IMR-90 (cell line): ENCODE results near the gene IQSEC1. TPM values are rescaled to one million over a fixed set of nuclear protein-coding genes. Genes with fewer than 3 reads are reported as not detected.

ENCODE experiments used
- ATAC-seq: fragments of 200-7000 bp; cut with Tn5 transposase; 2 replicates; pipeline ENCODE4 v1.9.1; 2020; ENCODE audit warnings: low read depth, mild to moderate bottlenecking, moderate library complexity
- BruUV-seq: library from RNA; stranded (reverse); fragments of 400-500 nt; replicated peaks from 2 replicates; lab custom pipeline; 2021; lab: Mats Ljungman, UMichigan
- CTCF ChIA-PET: fragments of 300-600 bp; formaldehyde crosslinking; extraction: SDS; loops from one replicate; lab custom pipeline; 2021; ENCODE audit warnings: antibody characterized with exemption; lab: Yijun Ruan, JAX
- POLR2A ChIA-PET: fragments of 300-600 bp; sonication (Branson Sonifier 250); formaldehyde crosslinking; loops from one replicate; lab custom pipeline; 2022; ENCODE audit warnings: antibody characterized with exemption; ENCODE audit not compliant: unreplicated experiment; lab: Charles Lee
- DNase-seq: peaks from one replicate; pipeline ENCODE4 v3.0.0; 2013
- H2AFZ ChIP-seq: replicated peaks from 2 replicates; pipeline ENCODE3; 2013; ENCODE audit warnings: low read length, mild to moderate bottlenecking; ENCODE audit not compliant: poor library complexity
- H2AK5ac ChIP-seq: 2 replicates; pipeline ENCODE4 v1.6.1; 2013; ENCODE audit warnings: low read depth, low read length, inconsistent platforms
- H2AK9ac ChIP-seq: replicated peaks from 2 replicates; pipeline ENCODE3; 2013; ENCODE audit warnings: mild to moderate bottlenecking, low read depth, low read length, moderate library complexity; ENCODE audit not compliant: poor library complexity
- H2BK120ac ChIP-seq: 2 replicates; pipeline ENCODE4 v1.6.1; 2013; ENCODE audit warnings: low read depth, low read length, inconsistent platforms
- H2BK15ac ChIP-seq: 3 replicates; pipeline ENCODE4 v1.6.1; 2013; ENCODE audit warnings: low read depth, low read length, inconsistent platforms
- H2BK20ac ChIP-seq: 2 replicates; pipeline ENCODE4 v1.6.1; 2013; ENCODE audit warnings: low read depth, mild to moderate bottlenecking, inconsistent platforms, low read length, moderate library complexity
- H2BK5ac ChIP-seq: 2 replicates; pipeline ENCODE4 v1.6.1; 2013; ENCODE audit warnings: mild to moderate bottlenecking, low read depth, low read length, inconsistent platforms; ENCODE audit not compliant: poor library complexity, severe bottlenecking
- H3K14ac ChIP-seq: replicated peaks from 2 replicates; pipeline ENCODE4 v1.6.1; 2013; ENCODE audit warnings: low read depth, low read length, inconsistent platforms
- H3K18ac ChIP-seq: 2 replicates; pipeline ENCODE4 v1.6.1; 2013; ENCODE audit warnings: low read depth, low read length, control low read depth
- H3K23ac ChIP-seq: 2 replicates; pipeline ENCODE4 v1.6.1; 2013; ENCODE audit warnings: low read depth, low read length, inconsistent platforms
- H3K27ac ChIP-seq: 2 replicates; pipeline ENCODE4 v1.5.1; 2013; ENCODE audit warnings: mild to moderate bottlenecking, control low read depth, low read length; ENCODE audit not compliant: insufficient read depth
- H3K27me3 ChIP-seq: 2 replicates; pipeline ENCODE4 v1.6.1; 2013; ENCODE audit warnings: low read length; ENCODE audit not compliant: control insufficient read depth, insufficient read depth
- H3K36me3 ChIP-seq: 2 replicates; pipeline ENCODE4 v1.6.1; 2013; ENCODE audit warnings: low read length, mixed read lengths; ENCODE audit not compliant: control insufficient read depth, insufficient read depth
- H3K4ac ChIP-seq: 2 replicates; pipeline ENCODE4 v1.6.1; 2013; ENCODE audit warnings: low read depth, low read length, inconsistent platforms
- H3K4me1 ChIP-seq: 2 replicates; pipeline ENCODE4 v1.6.1; 2013; ENCODE audit warnings: low read length, mixed read lengths; ENCODE audit not compliant: control insufficient read depth, insufficient read depth
- H3K4me2 ChIP-seq: 2 replicates; pipeline ENCODE4 v1.6.1; 2013; ENCODE audit warnings: low read depth, mild to moderate bottlenecking, control low read depth, low read length, moderate library complexity
- H3K4me3 ChIP-seq: 2 replicates; pipeline ENCODE4 v1.5.1; 2013; ENCODE audit warnings: low read depth, mild to moderate bottlenecking, control low read depth, low read length, moderate library complexity; ENCODE audit not compliant: insufficient read depth
- H3K56ac ChIP-seq: 2 replicates; pipeline ENCODE4 v1.6.1; 2013; ENCODE audit warnings: low read length, inconsistent platforms; ENCODE audit not compliant: insufficient read depth; ENCODE audit errors: extremely low read depth
- H3K79me1 ChIP-seq, 2 experiments: 2 replicates each; pipeline ENCODE4 v1.6.1; 2013; ENCODE audit warnings: low read length in 2 of 2, inconsistent platforms in 1 of 2, low read depth in 1 of 2
- H3K9ac ChIP-seq: 2 replicates; pipeline ENCODE4 v1.6.1; 2013; ENCODE audit warnings: low read depth, low read length, control low read depth
- H3K9me1 ChIP-seq: 2 replicates; pipeline ENCODE4 v1.6.1; 2013; ENCODE audit warnings: low read length, inconsistent platforms; ENCODE audit not compliant: insufficient read depth
- H3K9me3 ChIP-seq: 2 replicates; pipeline ENCODE4 v1.6.1; 2013; ENCODE audit warnings: low read length; ENCODE audit not compliant: control insufficient read depth, insufficient read depth
- H4K20me1 ChIP-seq: 2 replicates; pipeline ENCODE4 v1.6.1; 2013; ENCODE audit warnings: low read length, inconsistent platforms; ENCODE audit not compliant: insufficient read depth
- H4K5ac ChIP-seq: 2 replicates; pipeline ENCODE4 v1.6.1; 2013; ENCODE audit warnings: mild to moderate bottlenecking, low read depth, low read length, control low read depth
- H4K8ac ChIP-seq, 2 experiments: 2 replicates each; pipeline ENCODE4 v1.6.1; 2013; ENCODE audit warnings: low read depth in 2 of 2, low read length in 2 of 2, control low read depth in 1 of 2, inconsistent platforms in 1 of 2
- H4K91ac ChIP-seq: 2 replicates; pipeline ENCODE4 v1.6.1; 2013; ENCODE audit warnings: low read depth, low read length, inconsistent platforms; ENCODE audit not compliant: insufficient read depth
- BHLHE40 ChIP-seq: fragments of 150-350 bp; IDR thresholded peaks from 2 replicates; pipeline ENCODE4 v1.6.1; 2016; ENCODE audit warnings: mild to moderate bottlenecking, low read depth, low read length
- CEBPB ChIP-seq: IDR thresholded peaks from 2 replicates; pipeline ENCODE4 v1.6.1; 2012; ENCODE audit warnings: low read depth, low read length, improper control_type of control experiment
- CHD1 ChIP-seq: IDR thresholded peaks from 2 replicates; pipeline ENCODE4 v1.6.1; 2012; ENCODE audit warnings: low read depth, low read length, improper control_type of control experiment
- FOS ChIP-seq: fragments of 150-350 bp; IDR thresholded peaks from 2 replicates; pipeline ENCODE4 v1.6.1; 2016; ENCODE audit warnings: low read depth, low read length
- MAZ ChIP-seq: IDR thresholded peaks from 2 replicates; pipeline ENCODE4 v1.6.1; 2012; ENCODE audit warnings: low read depth, mild to moderate bottlenecking, low read length, improper control_type of control experiment, moderate library complexity, borderline replicate concordance
- MXI1 ChIP-seq: IDR thresholded peaks from 2 replicates; pipeline ENCODE4 v1.6.1; 2012; ENCODE audit warnings: low read depth, mild to moderate bottlenecking, low read length, moderate library complexity, borderline replicate concordance
- NFE2L2 ChIP-seq: fragments of 150-350 bp; IDR thresholded peaks from 2 replicates; pipeline ENCODE4 v1.6.1; 2016; ENCODE audit warnings: low read depth, mild to moderate bottlenecking, low read length
- POLR2A ChIP-seq: IDR thresholded peaks from 2 replicates; pipeline ENCODE4 v1.6.1; 2012; ENCODE audit warnings: mild to moderate bottlenecking, low read depth, low read length
- RAD21 ChIP-seq: IDR thresholded peaks from 2 replicates; pipeline ENCODE4 v1.6.1; 2012; ENCODE audit warnings: low read length, improper control_type of control experiment
- RCOR1 ChIP-seq: IDR thresholded peaks from 2 replicates; pipeline ENCODE4 v1.6.1; 2012; ENCODE audit warnings: mild to moderate bottlenecking, low read length, improper control_type of control experiment; ENCODE audit not compliant: insufficient replicate concordance
- RFX5 ChIP-seq: IDR thresholded peaks from 2 replicates; pipeline ENCODE4 v1.8.0; 2012; ENCODE audit warnings: low read depth, mild to moderate bottlenecking, low read length, moderate library complexity
- SMC3 ChIP-seq: fragments of 150-350 bp; IDR thresholded peaks from 2 replicates; pipeline ENCODE4 v1.6.1; 2016; ENCODE audit warnings: low read depth, mild to moderate bottlenecking, antibody characterized with exemption, low read length, moderate library complexity
- WGBS, 2 experiments: methylation state at CpG; one replicate each; pipeline versions ENCODE4 v1.1.5 to v1.1.7; 2013; ENCODE audit warnings: missing lambda C conversion rate in 2 of 2; ENCODE audit not compliant: insufficient read length in 1 of 2; ENCODE audit errors: extremely low coverage in 2 of 2; 5-methylcytosine and 5-hydroxymethylcytosine counted together
- dilution Hi-C: fragments of 300-500 bp; cut with HindIII; formaldehyde crosslinking; loops from one replicate; pipeline ENCODE4 v1.14.3; 2018; ENCODE audit warnings: low sequenced_read_pairs; ENCODE audit not compliant: unreplicated experiment
- in situ Hi-C: fragments of 300-500 bp; cut with MboI; formaldehyde crosslinking; loops from 3 replicates; pipeline ENCODE4 v1.14.3; 2019; ENCODE audit warnings: low sequenced_read_pairs, inconsistent platforms, mixed read lengths
- intact Hi-C: fragments of 100-400 bp; cut with micrococcal nuclease; formaldehyde crosslinking; loops from 2 replicates; pipeline ENCODE4 v1.10.0; 2022
- polyA plus RNA-seq, 3 experiments: library from polyadenylated mRNA; depleted of rRNA; stranded (reverse); fragments of >200 nt; gene quantifications; 2 replicates each; pipeline ENCODE4 v1.2.3, GENCODE V29; 2012; ENCODE audit warnings: low replicate concordance in 1 of 3
- total RNA-seq: library from RNA; depleted of rRNA; stranded (reverse); fragments of >200 nt; gene quantifications from 2 replicates; pipeline ENCODE4 v1.2.3, GENCODE V29; 2012
- TF ChIP-seq, protein P1 (sequence below): fragments of 150-350 bp; IDR thresholded peaks from 2 replicates; pipeline ENCODE4 v1.6.1; 2017; ENCODE audit warnings: mild to moderate bottlenecking, antibody characterized with exemption, low read length, low read depth
- TF ChIP-seq, protein P2 (sequence below): conservative IDR thresholded peaks from 2 replicates; pipeline ENCODE4 v1.5.1; 2012; ENCODE audit warnings: mild to moderate bottlenecking, low read depth, low read length, improper control_type of control experiment
- TF ChIP-seq, protein P3 (sequence below): fragments of 150-350 bp; IDR thresholded peaks from 2 replicates; pipeline ENCODE4 v1.6.1; 2016; ENCODE audit warnings: low read depth, mild to moderate bottlenecking, low read length, moderate library complexity, borderline replicate concordance

The IQSEC1 gene
- total and polyA plus RNA-seq, 2 of the 4 experiments (the other 2 are of a cell fraction): 5.9 to 11.9 TPM

DNA sequence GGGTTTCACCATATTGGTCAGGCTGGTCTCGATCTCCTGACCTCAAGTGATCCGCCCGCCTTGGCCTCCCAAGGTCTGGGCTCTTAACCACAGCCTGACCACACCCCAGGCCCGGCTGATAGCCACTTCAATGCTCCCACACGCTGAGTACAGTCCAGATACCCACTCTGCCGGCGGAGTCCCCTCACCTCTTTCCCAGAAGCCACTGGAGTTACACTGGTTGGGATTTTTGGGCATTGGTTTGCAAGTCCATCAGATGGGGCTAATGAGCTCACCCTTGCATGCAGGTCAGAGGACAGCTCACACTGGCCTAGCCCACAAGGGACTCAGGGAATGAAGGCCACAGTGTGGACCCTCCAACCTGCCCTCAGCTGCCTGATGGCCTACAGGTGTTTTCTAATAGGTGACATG is 60.1 kb downstream of the IQSEC1 start:
- Histone ChIP-seq H3K79me1 (no peaks in the 10 kb centered on the region), H2AFZ (no peak overlapping the region), H2AK9ac (no peak overlapping the region), H3K9me3 (no peaks in the 10 kb centered on the region), H3K9ac (no peak overlapping the region), H3K4me1 (peaks cover 4% of the 10 kb centered on the region; the same call in 1 of the 2 replicates), H2AK5ac (no peak overlapping the region), H3K9me1 (no peaks in the 10 kb centered on the region), H2BK120ac (no peak overlapping the region), H3K14ac (no peak overlapping the region), H3K27me3 (peaks cover 10% of the 10 kb centered on the region), H4K91ac (no peak overlapping the region), H3K4me2 (no peak overlapping the region), H2BK15ac (no peak overlapping the region), H3K18ac (no peak overlapping the region), H3K23ac (no peak overlapping the region), H3K56ac (no peak overlapping the region), H4K5ac (no peak overlapping the region), H2BK5ac (no peak overlapping the region), H3K4ac (no peak overlapping the region), H3K36me3 (no peaks in the 10 kb centered on the region), H3K4me3 (no peak overlapping the region), H4K20me1 (no peaks in the 10 kb centered on the region), H3K27ac (no peak overlapping the region), H4K8ac (no peak overlapping the region), H2BK20ac (no peak overlapping the region)
- POLR2A ChIA-PET: no interaction called here
- ATAC-seq (no peak), DNase-seq (no peak)
- in situ Hi-C loops (no loop called here), intact Hi-C loops (no loop called here), dilution Hi-C loops (no loop called here)
- no CpG with 5 or more reads among the region's 7 CpGs for WGBS, 2 experiments
- TF ChIP-seq NFE2L2 (no peak), RCOR1 (no peak), CEBPB (no peak), MXI1 (no peak), MAZ (no peak), SMC3 (no peak), RAD21 (no peak), RFX5 (no peak), BHLHE40 (no peak), CHD1 (no peak), POLR2A (no peak), FOS (no peak)
- TF ChIP-seq, protein P1, sequence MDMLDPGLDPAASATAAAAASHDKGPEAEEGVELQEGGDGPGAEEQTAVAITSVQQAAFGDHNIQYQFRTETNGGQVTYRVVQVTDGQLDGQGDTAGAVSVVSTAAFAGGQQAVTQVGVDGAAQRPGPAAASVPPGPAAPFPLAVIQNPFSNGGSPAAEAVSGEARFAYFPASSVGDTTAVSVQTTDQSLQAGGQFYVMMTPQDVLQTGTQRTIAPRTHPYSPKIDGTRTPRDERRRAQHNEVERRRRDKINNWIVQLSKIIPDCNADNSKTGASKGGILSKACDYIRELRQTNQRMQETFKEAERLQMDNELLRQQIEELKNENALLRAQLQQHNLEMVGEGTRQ: no peak
- TF ChIP-seq, protein P2, sequence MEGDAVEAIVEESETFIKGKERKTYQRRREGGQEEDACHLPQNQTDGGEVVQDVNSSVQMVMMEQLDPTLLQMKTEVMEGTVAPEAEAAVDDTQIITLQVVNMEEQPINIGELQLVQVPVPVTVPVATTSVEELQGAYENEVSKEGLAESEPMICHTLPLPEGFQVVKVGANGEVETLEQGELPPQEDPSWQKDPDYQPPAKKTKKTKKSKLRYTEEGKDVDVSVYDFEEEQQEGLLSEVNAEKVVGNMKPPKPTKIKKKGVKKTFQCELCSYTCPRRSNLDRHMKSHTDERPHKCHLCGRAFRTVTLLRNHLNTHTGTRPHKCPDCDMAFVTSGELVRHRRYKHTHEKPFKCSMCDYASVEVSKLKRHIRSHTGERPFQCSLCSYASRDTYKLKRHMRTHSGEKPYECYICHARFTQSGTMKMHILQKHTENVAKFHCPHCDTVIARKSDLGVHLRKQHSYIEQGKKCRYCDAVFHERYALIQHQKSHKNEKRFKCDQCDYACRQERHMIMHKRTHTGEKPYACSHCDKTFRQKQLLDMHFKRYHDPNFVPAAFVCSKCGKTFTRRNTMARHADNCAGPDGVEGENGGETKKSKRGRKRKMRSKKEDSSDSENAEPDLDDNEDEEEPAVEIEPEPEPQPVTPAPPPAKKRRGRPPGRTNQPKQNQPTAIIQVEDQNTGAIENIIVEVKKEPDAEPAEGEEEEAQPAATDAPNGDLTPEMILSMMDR: no peak
- TF ChIP-seq, protein P3, sequence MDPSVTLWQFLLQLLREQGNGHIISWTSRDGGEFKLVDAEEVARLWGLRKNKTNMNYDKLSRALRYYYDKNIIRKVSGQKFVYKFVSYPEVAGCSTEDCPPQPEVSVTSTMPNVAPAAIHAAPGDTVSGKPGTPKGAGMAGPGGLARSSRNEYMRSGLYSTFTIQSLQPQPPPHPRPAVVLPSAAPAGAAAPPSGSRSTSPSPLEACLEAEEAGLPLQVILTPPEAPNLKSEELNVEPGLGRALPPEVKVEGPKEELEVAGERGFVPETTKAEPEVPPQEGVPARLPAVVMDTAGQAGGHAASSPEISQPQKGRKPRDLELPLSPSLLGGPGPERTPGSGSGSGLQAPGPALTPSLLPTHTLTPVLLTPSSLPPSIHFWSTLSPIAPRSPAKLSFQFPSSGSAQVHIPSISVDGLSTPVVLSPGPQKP: no peak
- no TSS peak for BruUV-seq
- CTCF ChIA-PET: no interaction called here
